Testis (tissue), 3 donors: ENCODE results near the gene PLCB3. TPM values are rescaled to one million over a fixed set of nuclear protein-coding genes. Genes with fewer than 3 reads are reported as not detected.
"Not testable (repeated sequence)": the region's sequence is repeated elsewhere in the genome, so short reads cannot be mapped to it uniquely, and the experiment has no call there.

Experiments used
- DNase-seq: peaks from one replicate; pipeline ENCODE4 v3.0.0-alpha.2; 2019
- H3K27ac ChIP-seq, 2 donors: fragments of 200-600 bp; sonication (generic); one replicate each; pipeline ENCODE4 v1.5.1; 2019
- H3K27me3 ChIP-seq: fragments of 200-600 bp; sonication (generic); one replicate; pipeline ENCODE4 v1.5.1; 2019
- H3K36me3 ChIP-seq: fragments of 200-600 bp; sonication (generic); one replicate; pipeline ENCODE4 v1.5.1; 2017; ENCODE audit warnings: low read depth; ENCODE audit errors: missing control alignments
- H3K4me1 ChIP-seq: fragments of 200-600 bp; sonication (generic); one replicate; pipeline ENCODE4 v1.5.1; 2019
- H3K4me3 ChIP-seq, 2 donors: fragments of 200-600 bp; sonication (generic); one replicate each; pipeline ENCODE4 v1.5.1; 2017 to 2019
- H3K9me3 ChIP-seq: fragments of 200-600 bp; sonication (generic); one replicate; pipeline ENCODE4 v1.5.1; 2017
- CTCF ChIP-seq, 3 experiments: fragments of 450-650 bp in 2 of 3; fragments of 200-600 bp in 1 of 3; sonication (generic) in 1 of 3; IDR thresholded peaks; one replicate each; pipeline ENCODE4 v1.5.1; 2016 to 2019; ENCODE audit warnings: antibody characterized with exemption in 3 of 3, mild to moderate bottlenecking in 2 of 3, moderate library complexity in 1 of 3
- POLR2A ChIP-seq: fragments of 450-650 bp; IDR thresholded peaks from one replicate; pipeline ENCODE4 v1.6.1; 2017; ENCODE audit warnings: antibody characterized with exemption, mild to moderate bottlenecking, moderate library complexity
- WGBS, 2 donors: methylation state at CpG; one replicate each; pipeline ENCODE4 v1.1.5; 2018; 5-methylcytosine and 5-hydroxymethylcytosine counted together
- intact Hi-C: fragments of 100-400 bp; cut with DNase I; formaldehyde crosslinking; loops from one replicate; pipeline ENCODE4 v1.15.1; 2023; ENCODE audit warnings: low total_unique reads
- polyA plus RNA-seq: library from polyadenylated mRNA; stranded (reverse); fragments of 350-450 nt; fragmentation: Illumina TruSeq; extraction: RNeasy Lipid Tissue Mini Kit (QIAGEN cat#74804); gene quantifications from one replicate; pipeline ENCODE4 v1.2.3, GENCODE V29; 2014; ENCODE audit warnings: low read depth, low replicate concordance; ENCODE audit not compliant: insufficient read depth
- total RNA-seq, 2 donors: library from RNA; depleted of rRNA; stranded (reverse); fragments of >200 nt; gene quantifications; one replicate each; pipeline ENCODE4 v1.2.3, GENCODE V29; 2016

The PLCB3 gene
- total and polyA plus RNA-seq, 3 donors from 2014 or later: 14.2 to 45.4 (median 29.6) TPM

GRCh38 chr11:64305075-64305690 is 53.9 kb downstream of the PLCB3 start, which contains the start of gene ESRRA:
Gene ESRRA, plus strand, starts transcription at chr11:64305524. Its CDS starts 1,656 bp downstream, at chr11:64307180.
- no peak for TF ChIP-seq CTCF (IDR thresholded peaks at IDR 0.05)
- peak; percentile 26 for TF ChIP-seq POLR2A
- 1% methylated on average over 20 to 81 of the region's 81 CpGs for WGBS, 2 donors

GRCh38 chr11:64305691-64306562 is 54.6 kb downstream of the PLCB3 start:
- peak overlapping the region; percentile 73 to 74 for H3K4me3 ChIP-seq
- H3K27ac ChIP-seq: peak overlapping the region; percentile 55 to 75
- DNase-seq: peak; percentile 72
- no peak for TF ChIP-seq POLR2A
- TF ChIP-seq CTCF (IDR thresholded peaks at IDR 0.05): peak in 2 of 3 experiments; percentile 9 to 18
- H3K27me3 ChIP-seq: no peaks in the 10 kb centered on the region
- H3K9me3 ChIP-seq: no peaks in the 10 kb centered on the region
- H3K36me3 ChIP-seq: no peaks in the 10 kb centered on the region
- WGBS, 2 donors: 0 to 2% methylated on average over 1 to 48 of the region's 71 CpGs
- H3K4me1 ChIP-seq: peaks cover 13% of the 10 kb centered on the region
- intact Hi-C loops: no loop called here

More at GRCh38 chr11:64305075-64305690, 53.9 kb downstream of the PLCB3 start, which contains the start of gene ESRRA:
- intact Hi-C loops: no loop called here
- peaks cover 20% of the 10 kb centered on the region for H3K4me1 ChIP-seq
- peak; percentile 100 for DNase-seq
- H3K9me3 ChIP-seq: no peaks in the 10 kb centered on the region
- H3K27me3 ChIP-seq: no peaks in the 10 kb centered on the region
- H3K27ac ChIP-seq: peak within 1 kb of the TSS; percentile 76 to 95
- H3K4me3 ChIP-seq: peak within 1 kb of the TSS; percentile 73 to 74
- no peaks in the 10 kb centered on the region for H3K36me3 ChIP-seq

- intact Hi-C loops: no loop called here
- no peak for DNase-seq
- Histone ChIP-seq H3K9me3 (no peaks in the 10 kb centered on the region), H3K27me3 (no peaks in the 10 kb centered on the region), H3K36me3 (no peaks in the 10 kb centered on the region), H3K27ac (peak overlapping the region; percentile 55 to 75), H3K4me3 (peak overlapping the region; percentile 73 to 74), H3K4me1 (peaks cover 9% of the 10 kb centered on the region)
- TF ChIP-seq CTCF (IDR thresholded peaks at IDR 0.05) (no peak), POLR2A (no peak)
- 26% methylated on average over 9 of the region's 9 CpGs; no CpG with 5 or more reads in 1 of the 2 donors for whole genome bisulfite sequencing, 2 donors
These were observed 55.2 kb downstream of the PLCB3 start for GRCh38 chr11:64306563-64306875.

- intact Hi-C loops: no loop called here
- 68 to 78% methylated on average over 8 to 15 of the region's 15 CpGs for WGBS, 2 donors
- TF ChIP-seq CTCF (IDR thresholded peaks at IDR 0.05) (no peak), POLR2A (no peak)
- Histone ChIP-seq H3K4me3 (no peak overlapping the region), H3K27ac (no peak overlapping the region), H3K27me3 (no peaks in the 10 kb centered on the region), H3K36me3 (no peaks in the 10 kb centered on the region), H3K9me3 (no peaks in the 10 kb centered on the region), H3K4me1 (peaks cover 9% of the 10 kb centered on the region)
- DNase-seq: no peak
These were observed 55.7 kb downstream of the PLCB3 start for GRCh38 chr11:64306876-64307622.

- WGBS, 2 donors: 94% methylated on average over 5 of the region's 5 CpGs
- intact Hi-C loops, H3K9me3 ChIP-seq: not testable (repeated sequence)
These were observed 56.5 kb downstream of the PLCB3 start for GRCh38 chr11:64307795-64308194.

More at GRCh38 chr11:64307795-64308194, 56.5 kb downstream of the PLCB3 start:
- not testable (repeated sequence) for H3K27ac ChIP-seq, H3K27me3 ChIP-seq, H3K4me3 ChIP-seq, H3K36me3 ChIP-seq, H3K4me1 ChIP-seq, DNase-seq
